Measurements from ENCODE around the gene SLC26A1. TPM values are rescaled to one million over a fixed set of nuclear protein-coding genes. Genes with fewer than 3 reads are reported as not detected.

Gene SLC26A1
- total RNA-seq, 4 donors from 2014 or later = 0.09 to 0.12 TPM; not detected in 2

DNA sequence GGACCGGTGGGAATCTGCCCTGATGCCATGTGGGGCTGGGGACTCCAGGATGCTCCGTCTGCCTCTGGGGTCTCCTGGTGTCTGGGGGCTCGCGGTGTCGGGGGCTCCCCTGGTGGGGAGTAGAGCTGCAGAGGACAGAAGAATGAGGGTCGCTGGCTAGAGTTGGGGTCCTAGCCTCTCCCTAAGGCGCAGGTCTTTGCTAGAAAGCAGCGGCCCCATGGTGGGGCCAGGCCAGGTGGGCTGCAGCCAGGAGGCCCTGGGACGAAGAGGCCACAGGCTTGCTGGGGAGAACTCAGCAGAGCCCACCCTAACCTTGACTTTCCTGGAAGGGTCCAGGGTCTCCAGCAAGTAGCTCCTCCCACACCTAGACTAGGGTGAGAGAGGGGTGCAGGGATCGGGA, 39.7 kb upstream of the SLC26A1 start:
- DNase-seq (ENCODE audit: low spot score) = no peak
- ATAC-seq (ENCODE audit: low FRiP score) = no peak
- TF ChIP-seq, protein P1, sequence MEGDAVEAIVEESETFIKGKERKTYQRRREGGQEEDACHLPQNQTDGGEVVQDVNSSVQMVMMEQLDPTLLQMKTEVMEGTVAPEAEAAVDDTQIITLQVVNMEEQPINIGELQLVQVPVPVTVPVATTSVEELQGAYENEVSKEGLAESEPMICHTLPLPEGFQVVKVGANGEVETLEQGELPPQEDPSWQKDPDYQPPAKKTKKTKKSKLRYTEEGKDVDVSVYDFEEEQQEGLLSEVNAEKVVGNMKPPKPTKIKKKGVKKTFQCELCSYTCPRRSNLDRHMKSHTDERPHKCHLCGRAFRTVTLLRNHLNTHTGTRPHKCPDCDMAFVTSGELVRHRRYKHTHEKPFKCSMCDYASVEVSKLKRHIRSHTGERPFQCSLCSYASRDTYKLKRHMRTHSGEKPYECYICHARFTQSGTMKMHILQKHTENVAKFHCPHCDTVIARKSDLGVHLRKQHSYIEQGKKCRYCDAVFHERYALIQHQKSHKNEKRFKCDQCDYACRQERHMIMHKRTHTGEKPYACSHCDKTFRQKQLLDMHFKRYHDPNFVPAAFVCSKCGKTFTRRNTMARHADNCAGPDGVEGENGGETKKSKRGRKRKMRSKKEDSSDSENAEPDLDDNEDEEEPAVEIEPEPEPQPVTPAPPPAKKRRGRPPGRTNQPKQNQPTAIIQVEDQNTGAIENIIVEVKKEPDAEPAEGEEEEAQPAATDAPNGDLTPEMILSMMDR (IDR thresholded peaks at IDR 0.05) = no peak

DNA sequence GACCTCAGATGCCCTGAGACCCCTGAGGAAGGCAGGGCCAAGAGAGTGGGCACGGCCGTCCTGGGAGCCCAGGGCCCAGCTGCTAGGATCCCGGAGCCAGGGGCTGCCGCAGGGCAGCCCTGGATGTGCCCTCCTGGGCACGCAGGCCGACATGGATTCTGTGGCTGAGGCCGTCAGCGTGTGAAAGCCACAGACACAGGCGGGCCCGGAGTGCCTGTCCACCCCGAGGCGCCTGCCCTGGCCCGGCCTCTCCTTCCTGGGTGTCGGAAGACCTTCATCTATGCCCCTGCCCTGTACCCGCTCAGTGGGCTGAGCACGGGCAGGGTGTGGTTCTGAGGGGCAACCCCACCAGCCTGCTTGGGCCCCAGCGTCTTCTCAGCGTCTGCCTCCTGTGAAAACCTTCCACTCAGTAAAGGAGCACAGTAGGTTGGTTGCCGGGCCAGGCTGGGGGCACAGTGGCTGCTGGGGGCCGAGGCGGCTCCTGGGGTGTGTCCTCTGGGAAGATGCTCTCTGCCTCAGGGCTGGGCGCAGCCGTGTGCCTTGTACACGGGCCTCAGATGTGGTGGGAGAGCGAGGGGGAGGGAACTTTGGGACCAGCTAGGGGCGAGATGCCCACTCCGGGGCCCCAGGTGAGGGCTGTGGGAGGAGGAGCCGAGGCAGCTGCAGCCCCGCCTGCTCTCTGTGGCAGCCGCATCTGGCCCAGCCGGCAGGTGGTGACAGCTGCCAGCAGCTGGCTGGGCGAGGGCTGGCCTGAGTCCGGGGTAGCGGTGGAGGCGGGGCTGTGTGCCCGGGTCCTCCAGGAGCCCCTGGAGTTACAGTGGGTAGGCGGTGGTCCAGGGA, 39.0 kb upstream of the SLC26A1 start:
- TF ChIP-seq, protein P1 (IDR thresholded peaks at IDR 0.05) = no peak
- DNase-seq (ENCODE audit: low spot score) = no peak

DNA sequence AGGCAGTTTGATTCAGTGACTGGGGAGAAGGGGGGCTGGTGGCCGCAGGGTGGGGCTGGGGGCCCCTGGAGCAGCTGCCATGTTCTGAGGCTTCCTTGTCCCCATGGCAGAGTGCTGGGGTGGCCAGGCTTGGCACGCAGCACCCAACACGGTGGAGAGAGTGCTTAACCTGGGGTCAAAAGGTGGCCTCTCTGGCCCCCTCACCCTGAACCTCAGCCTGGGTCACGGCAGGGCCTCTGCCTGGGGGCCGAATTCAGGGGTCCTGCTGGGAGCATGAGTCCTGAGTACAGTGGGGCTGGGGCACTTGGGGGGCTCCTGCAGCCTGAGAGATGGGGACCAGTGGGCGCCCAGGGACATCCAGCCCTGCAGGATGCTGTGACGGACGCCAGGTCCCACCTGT, 38.1 kb upstream of the SLC26A1 start:
- DNase-seq (ENCODE audit: low spot score) (no peak), ATAC-seq (ENCODE audit: low FRiP score) (no peak)
- TF ChIP-seq, protein P1 (IDR thresholded peaks at IDR 0.05) = no peak

More for the DNA sequence above, 39.0 kb upstream of the SLC26A1 start:
- ATAC-seq (ENCODE audit: low FRiP score) = no peak

DNA sequence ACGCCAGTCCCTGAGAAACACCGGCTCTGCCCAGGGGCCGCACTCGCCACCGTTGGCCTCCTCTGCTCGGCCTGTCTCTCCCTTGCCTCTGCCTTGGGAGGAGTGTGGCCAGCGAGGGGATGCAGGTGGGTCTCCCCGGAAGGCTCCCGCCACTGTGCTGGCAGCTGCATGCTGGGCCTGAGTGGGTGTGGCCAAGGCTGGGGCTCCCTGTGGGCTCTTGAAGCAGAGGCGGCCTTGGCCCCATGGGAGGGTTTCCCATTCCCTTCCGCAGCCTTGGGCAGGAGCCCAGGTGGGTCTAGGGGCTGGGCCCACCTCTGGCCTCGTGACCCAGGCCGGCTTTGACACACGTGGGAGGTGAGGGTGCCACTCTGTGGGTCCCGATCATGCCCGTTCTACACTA, 37.4 kb upstream of the SLC26A1 start:
- ATAC-seq (ENCODE audit: low FRiP score) (no peak), DNase-seq (ENCODE audit: low spot score) (no peak)
- TF ChIP-seq, protein P1 (IDR thresholded peaks at IDR 0.05) = no peak

DNA sequence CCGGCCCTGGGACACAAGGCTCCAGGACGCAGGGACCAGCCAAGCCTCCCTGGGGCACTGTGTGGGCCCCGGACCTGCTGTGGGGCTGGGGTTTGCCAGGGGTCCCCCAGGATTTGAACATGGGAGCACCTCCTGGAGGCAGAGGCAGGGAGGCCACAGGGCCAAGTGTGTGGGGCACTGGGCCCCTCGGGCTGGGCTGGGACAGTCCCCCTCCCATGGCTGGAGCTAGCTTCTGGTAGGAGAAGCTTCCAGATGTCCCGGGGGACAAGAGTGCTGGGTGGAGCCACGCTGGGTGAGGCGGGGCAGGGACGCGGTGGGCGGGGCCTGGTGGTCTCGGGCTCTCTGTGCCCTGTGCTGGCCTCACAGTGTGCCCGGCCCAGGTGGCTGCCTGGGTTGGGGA, 36.8 kb upstream of the SLC26A1 start:
- TF ChIP-seq, protein P1 (IDR thresholded peaks at IDR 0.05) = no peak
- ATAC-seq (ENCODE audit: low FRiP score) = no peak
- no peak for DNase-seq (ENCODE audit: low spot score)

DNA sequence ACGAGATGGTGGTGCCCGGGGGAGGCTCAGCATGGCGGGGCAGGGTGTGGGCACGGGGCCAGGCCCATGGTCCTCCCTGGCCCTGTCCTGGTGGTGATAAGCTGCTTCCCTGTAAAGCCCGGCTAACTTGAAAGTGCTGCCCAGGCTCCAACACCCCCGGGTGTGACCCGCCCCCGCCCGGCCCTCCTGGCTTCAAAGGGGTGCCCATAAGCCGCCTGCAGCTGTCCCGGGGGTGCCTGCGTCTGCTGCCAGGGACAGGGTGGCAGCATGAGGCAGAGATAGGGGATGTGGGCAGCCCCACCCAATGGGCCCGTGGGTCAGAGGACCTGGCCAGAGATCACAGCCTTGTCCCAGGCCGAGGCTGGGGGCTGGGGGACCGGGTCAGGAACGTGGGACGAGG, 36.3 kb upstream of the SLC26A1 start:
- no peak for ATAC-seq (ENCODE audit: low FRiP score)
- TF ChIP-seq, protein P1 (IDR thresholded peaks at IDR 0.05) = no peak
- no peak for DNase-seq (ENCODE audit: low spot score)

All from omental fat pad (tissue), 4 donors.